ENCODE results near the gene LY6G5B.

The LY6G5B gene

GRCh38 chr6:31642798-31643570, 26.8 kb upstream of the LY6G5B start:
- no peak for DNase-seq

DNA sequence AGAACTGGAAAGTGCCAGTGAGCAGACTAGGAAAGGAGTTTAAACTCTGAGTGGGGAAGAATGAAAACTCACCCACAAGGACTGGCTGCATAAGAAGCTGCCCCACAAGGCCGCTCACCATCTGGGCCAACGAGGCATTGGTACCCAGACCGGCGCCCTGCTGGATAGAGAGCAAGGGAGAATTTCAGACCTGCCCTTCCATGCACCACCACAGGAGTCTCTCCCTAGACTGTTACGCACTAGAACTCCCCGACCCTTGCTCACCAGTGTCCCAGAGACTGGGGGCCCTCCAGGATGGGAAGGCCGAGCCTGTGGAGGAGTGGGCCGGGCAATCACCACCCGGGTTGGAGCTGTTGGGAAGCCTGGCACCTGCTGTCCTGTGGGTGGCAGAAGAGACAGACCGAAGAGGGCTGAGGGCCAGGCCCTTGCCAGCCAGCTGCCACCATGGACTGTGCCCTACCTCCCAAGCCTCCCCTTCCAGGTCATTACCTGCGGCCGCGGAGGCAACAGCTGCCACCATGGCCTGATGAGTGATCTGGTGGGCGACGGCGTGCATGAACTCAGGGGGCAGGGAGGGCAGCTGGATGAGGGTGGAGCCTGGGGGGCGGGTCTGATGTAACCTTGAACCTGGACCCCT, 25.8 kb upstream of the LY6G5B start:
- DNase-seq, result no peak

- no peak for DNase-seq
These were observed 24.5 kb upstream of the LY6G5B start for GRCh38 chr6:31645325-31645724.

DNA sequence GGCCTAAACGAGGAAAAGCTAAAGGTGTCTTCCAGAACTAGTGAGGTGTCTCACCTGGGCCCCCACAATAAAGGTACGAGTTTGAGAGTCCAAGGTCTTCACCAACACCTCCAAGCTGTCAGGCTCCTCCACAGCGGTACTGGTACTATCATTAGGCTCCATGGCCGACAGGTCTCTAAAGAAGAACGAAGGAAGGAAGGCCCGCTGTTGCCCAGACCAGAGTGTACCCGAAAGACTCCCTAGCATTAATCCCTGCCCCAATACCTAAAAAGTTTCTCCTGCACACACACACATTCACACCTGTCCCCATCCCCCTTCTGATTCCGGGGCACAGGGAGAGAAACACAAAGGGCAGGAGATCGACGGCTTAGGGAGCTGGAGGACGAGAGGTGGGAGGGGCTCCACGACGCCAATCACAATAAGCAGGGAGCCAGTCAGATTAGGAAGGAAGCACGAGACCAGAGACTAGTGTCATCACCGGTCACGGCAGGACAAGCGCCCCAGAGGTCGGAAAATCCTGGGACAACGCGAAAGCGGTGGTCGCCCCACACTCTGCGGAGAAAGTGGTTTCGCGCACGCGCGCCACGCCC, 18.1 kb upstream of the LY6G5B start:
- peak; percentile 93 for DNase-seq

DNA sequence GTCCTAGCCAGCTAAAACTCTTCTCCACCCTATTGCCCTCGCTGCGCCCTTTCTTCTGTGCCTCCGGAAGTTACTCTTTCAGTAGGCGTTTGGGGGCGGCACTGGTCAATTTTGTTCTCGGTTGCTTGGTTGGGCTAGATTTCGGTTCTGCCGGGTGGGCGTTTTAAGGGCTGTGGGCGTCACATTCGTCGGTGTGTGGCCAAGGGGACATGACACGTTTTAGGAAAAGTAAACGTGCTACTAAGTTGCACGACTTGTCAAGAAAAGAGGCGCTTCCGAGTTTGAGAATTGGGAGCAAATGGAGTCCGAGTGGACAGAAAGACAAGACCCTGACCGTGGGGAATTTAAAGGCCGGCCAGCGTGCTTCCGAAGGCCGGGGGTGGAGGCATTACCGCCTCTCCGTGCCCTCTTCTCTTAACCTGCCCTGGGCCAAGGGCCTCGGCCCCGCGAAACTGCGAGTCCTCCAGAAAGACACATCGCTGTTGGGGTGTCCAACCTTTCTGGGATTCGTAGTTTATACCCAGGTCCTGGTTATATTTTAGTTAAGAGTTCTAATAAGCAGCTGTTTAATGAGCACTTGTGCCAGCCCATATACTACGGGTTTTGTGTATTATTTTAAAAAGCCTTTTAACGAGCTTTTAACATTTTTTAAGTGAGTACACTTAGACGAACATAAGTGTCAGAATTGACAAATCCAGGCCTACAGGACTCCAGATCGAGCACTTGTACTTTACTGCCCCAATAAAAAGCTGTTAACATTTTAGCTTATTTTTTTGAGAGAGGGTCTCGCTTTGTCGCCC, 16.7 kb upstream of the LY6G5B start:
- DNase-seq, result no peak

GRCh38 chr6:31654574-31655348, 15.0 kb upstream of the LY6G5B start:
- no peak for DNase-seq

DNA sequence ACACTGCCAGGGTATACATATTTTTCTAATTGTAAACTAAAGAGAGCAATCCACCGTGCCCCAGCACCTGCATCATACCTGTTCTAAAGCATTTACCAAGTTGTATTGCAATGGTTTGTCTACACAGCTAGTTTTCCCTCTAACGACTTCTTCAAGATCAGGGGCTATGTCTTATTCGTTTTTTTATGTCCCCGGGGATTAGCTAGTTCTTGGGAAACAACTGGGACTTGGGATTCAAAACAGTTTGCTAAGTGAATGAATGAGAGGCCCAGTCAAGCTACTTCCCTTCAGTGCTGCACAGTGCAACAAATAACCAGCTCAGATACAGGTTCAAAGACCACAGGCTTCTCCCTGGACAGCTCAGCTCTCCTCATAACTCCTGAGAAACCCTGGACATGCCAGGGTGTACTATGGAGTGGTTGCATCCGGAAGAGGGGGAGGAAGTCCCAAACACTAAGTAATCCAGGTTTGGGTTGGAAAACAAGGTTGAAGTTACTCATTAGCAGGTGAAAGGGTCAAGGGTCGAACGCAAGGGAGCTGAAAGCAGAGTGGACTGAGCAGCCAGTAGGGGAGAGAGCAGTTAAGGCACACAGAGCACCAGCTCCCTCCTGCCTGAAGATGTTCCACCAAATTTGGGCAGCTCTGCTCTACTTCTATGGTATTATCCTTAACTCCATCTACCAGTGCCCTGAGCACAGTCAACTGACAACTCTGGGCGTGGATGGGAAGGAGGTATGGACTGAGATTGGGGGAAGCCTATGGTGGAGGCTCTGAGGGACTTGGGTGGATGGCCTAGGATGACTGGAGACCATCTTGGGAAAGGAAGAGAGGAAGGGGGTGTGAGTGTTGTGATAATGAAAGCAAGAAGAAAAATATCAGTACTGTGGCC, 14.2 kb upstream of the LY6G5B start, which contains the start of gene APOM:
TSS of gene APOM (plus strand) at position 546 of the 889 bp plus-strand sequence. CDS start at position 619, 73 bp downstream.
- DNase-seq, result no peak

DNA sequence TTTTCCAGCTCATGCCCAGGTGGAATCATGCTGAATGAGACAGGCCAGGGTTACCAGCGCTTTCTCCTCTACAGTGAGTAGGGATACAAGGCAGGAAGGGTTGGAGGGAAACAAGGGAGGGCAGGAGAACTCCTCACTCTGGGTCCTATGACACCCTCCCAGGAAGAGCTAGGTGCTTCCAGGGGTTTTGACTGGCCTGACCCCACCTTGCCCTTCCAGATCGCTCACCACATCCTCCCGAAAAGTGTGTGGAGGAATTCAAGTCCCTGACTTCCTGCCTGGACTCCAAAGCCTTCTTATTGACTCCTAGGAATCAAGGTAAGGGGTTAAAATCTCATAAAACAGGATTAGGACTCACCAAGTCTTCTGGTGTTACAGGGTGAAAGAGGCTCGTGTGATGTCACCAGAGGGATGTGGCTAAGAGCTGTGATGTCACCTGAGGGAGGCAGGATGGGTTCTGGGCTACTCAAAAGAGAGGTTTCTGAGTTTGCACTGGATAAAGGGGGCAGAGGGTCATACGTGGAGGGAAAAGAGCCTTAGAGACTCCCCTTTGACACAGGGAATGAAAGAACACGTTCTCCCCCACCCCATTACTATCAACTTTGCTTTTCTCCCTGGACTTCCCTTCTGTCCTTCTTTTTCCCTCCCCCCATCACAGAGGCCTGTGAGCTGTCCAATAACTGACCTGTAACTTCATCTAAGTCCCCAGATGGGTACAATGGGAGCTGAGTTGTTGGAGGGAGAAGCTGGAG, 12.2 kb upstream of the LY6G5B start:
- DNase-seq, result no peak

GRCh38 chr6:31658158-31658688, 11.6 kb upstream of the LY6G5B start:
- no peak for DNase-seq

DNA sequence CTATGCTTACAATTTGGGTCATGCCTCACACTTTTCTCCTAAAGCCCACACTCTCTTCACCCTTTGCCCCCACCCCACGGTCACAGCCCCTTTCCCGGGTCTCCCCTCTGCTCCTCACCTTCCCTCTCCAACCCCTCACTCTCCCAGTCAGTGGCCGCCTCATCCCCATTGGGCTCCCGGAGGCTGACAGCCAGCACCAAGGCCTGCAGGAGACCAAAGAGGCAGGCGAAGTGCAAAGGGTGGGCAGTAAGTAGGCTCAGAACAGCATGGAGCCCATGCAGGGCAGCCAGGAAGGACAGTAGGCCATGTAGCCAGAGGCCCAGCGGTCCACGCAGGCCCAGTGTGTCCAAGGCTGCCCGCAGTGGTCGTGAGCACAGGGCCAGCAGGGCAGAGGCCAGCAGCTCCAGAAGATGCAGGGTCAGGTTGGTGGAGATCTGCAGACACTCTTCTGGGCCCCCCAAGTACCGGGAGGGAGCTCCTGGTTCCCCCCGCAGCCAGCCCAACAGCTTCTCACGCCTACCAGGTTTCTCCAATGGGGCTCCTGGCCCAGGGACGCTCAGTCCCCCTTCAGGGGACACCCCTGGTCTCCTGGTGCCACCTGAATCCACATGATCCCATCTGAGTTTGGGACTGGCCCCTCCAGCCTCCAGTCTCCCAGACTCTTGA, 10.7 kb upstream of the LY6G5B start:
- DNase-seq, result no peak

GRCh38 chr6:31659649-31660380, 10.0 kb upstream of the LY6G5B start:
- no peak for DNase-seq

- peak; percentile 96 for DNase-seq
These were observed 9.2 kb upstream of the LY6G5B start, which contains the start of gene C6orf47 for GRCh38 chr6:31660381-31661261. TSS of gene C6orf47 (minus strand) at chr6:31660778. CDS start at chr6:31659947, 831 bp downstream.

GRCh38 chr6:31661262-31662123, 8.3 kb upstream of the LY6G5B start:
- DNase-seq, result no peak

- no peak for DNase-seq
These were observed 7.6 kb upstream of the LY6G5B start for GRCh38 chr6:31662124-31662723.

GRCh38 chr6:31663126-31663960, 6.4 kb upstream of the LY6G5B start:
- no peak for DNase-seq
